Activated CD8-positive, alpha-beta memory T cell treated with anti-CD3 and anti-CD28 coated beads, Interleukin-2, amount 50 U/mL, for 24 hours (primary cell): ENCODE data around the gene CCDC74B.
"Not testable (repeated sequence)": the region's sequence is repeated elsewhere in the genome, so short reads cannot be mapped to it uniquely, and the experiment has no call there.

Experiments used
- DNase-seq: peaks from one replicate; pipeline ENCODE4 v3.0.0-alpha.2; 2020; ENCODE audit errors: extremely low read depth

Gene CCDC74B

GRCh38 chr2:130150181-130151144 lies 5.6 kb upstream of the CCDC74B start:
- DNase-seq, result no peak

- DNase-seq, result not testable (repeated sequence)
These were observed 3.6 kb upstream of the CCDC74B start for GRCh38 chr2:130148515-130148914.

GRCh38 chr2:130143266-130144039 lies 1.5 kb downstream of the CCDC74B start:
- not testable (repeated sequence) for DNase-seq

GRCh38 chr2:130142396-130143265 lies 2.3 kb downstream of the CCDC74B start:
- DNase-seq, result not testable (repeated sequence)

GRCh38 chr2:130141645-130142370 lies 3.1 kb downstream of the CCDC74B start:
- DNase-seq, result not testable (repeated sequence)

- not testable (repeated sequence) for DNase-seq
These were observed 3.9 kb downstream of the CCDC74B start for GRCh38 chr2:130141002-130141401.

GRCh38 chr2:130140516-130140915 lies 4.4 kb downstream of the CCDC74B start:
- DNase-seq, result not testable (repeated sequence)

- DNase-seq, result not testable (repeated sequence)
These were observed 5.3 kb downstream of the CCDC74B start for GRCh38 chr2:130139331-130140280.

GRCh38 chr2:130138841-130139251 lies 6.1 kb downstream of the CCDC74B start:
- not testable (repeated sequence) for DNase-seq

- DNase-seq, result not testable (repeated sequence)
These were observed 6.6 kb downstream of the CCDC74B start for GRCh38 chr2:130138326-130138725.

- not testable (repeated sequence) for DNase-seq
These were observed 7.8 kb downstream of the CCDC74B start for GRCh38 chr2:130137118-130137517.

- DNase-seq, result not testable (repeated sequence)
These were observed 8.4 kb downstream of the CCDC74B start for GRCh38 chr2:130136546-130136945.

GRCh38 chr2:130135692-130136541 lies 9.0 kb downstream of the CCDC74B start:
- no peak for DNase-seq

GRCh38 chr2:130129120-130129829 lies 15.6 kb downstream of the CCDC74B start, which contains the start of gene POTEF:
TSS of gene POTEF (minus strand) at chr2:130129222. CDS start at chr2:130120515, 8,707 bp downstream.
- not testable (repeated sequence) for DNase-seq

- not testable (repeated sequence) for DNase-seq
These were observed 16.4 kb downstream of the CCDC74B start for GRCh38 chr2:130128464-130128863.

GRCh38 chr2:130127726-130128125 lies 17.2 kb downstream of the CCDC74B start:
- not testable (repeated sequence) for DNase-seq

GRCh38 chr2:130120924-130121323 lies 24.0 kb downstream of the CCDC74B start:
- DNase-seq, result not testable (repeated sequence)
